ENCODE data around the gene WDFY1. TPM values are rescaled to one million over a fixed set of nuclear protein-coding genes. Genes with fewer than 3 reads are reported as not detected.
A peak's percentile ranks its signal among the peaks of the same experiment; 100 is the strongest.

WDFY1 gene, protein sequence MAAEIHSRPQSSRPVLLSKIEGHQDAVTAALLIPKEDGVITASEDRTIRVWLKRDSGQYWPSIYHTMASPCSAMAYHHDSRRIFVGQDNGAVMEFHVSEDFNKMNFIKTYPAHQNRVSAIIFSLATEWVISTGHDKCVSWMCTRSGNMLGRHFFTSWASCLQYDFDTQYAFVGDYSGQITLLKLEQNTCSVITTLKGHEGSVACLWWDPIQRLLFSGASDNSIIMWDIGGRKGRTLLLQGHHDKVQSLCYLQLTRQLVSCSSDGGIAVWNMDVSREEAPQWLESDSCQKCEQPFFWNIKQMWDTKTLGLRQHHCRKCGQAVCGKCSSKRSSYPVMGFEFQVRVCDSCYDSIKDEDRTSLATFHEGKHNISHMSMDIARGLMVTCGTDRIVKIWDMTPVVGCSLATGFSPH
- 72.1 TPM for total RNA-seq

DNA sequence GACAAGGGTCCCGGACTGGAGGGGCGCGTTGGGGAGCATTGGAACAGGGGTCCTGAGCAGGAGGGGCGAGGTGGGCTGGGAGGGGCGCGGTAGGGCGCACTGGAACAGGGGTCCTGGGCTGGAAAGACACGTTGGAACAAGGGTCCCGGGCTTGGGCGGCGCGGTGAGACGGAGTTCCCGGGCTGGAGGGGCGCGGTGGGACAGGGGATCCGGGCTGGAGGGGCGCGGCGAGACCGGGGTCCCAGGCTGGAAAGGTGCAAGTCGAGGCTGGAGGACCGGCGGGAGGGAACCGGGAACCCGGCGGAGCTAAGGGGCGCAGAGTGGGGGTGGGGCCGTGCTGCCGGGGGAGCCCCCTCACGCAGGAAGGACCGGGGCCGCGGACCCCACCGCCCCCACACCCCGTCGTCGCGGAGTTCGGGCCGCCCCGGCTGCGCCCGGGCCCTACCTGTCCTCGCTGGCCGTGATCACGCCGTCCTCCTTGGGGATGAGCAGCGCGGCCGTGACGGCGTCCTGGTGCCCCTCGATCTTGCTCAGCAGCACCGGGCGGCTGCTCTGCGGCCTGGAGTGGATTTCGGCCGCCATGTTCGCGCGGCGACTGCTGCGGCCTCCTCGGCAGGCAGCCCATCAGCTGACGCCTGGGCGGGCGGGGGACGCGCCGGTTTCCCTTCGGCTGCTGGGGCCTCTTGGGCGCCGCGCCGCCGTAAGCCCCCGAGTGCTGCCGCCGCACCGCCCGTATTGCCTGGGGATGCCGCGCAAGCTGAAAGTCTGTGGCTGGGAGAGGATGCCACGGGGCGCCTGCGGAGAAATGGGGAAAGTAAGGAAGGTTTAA lies at the start of gene WDFY1:
Gene WDFY1, minus strand, starts transcription at position 633 of the 829 bp plus-strand sequence. Its CDS starts 51 bp downstream, at position 582.
- peak; percentile 81 for DNase-seq

DNA sequence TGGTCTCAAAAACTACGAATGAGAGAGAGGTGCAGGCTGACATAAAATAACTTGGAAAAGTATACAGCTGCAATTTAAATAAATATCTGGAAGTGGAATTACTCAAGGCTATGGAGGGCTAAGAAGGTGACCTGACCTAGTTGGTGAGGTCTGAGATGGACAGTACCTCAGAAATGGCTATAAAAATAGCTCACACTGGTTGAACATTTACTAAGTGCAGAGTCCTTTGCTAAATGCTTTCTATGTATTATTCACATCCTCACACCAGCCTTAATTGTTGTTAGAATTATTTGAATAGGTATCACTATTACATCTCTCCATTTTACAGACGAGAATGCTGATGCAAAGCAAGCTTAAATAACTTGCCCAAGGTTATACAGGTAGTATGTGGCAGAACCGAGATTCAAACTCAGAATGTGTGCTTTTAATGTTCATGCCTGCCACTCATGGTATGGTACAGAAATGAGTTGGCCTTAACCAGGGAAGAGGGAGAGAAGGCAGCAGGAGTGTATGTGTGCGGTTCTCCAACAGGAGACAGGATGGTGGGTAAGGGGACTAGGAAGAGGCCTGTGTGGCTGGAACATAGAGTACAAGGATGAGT lies 49.5 kb upstream of the WDFY1 start:
- no peak for DNase-seq

DNA sequence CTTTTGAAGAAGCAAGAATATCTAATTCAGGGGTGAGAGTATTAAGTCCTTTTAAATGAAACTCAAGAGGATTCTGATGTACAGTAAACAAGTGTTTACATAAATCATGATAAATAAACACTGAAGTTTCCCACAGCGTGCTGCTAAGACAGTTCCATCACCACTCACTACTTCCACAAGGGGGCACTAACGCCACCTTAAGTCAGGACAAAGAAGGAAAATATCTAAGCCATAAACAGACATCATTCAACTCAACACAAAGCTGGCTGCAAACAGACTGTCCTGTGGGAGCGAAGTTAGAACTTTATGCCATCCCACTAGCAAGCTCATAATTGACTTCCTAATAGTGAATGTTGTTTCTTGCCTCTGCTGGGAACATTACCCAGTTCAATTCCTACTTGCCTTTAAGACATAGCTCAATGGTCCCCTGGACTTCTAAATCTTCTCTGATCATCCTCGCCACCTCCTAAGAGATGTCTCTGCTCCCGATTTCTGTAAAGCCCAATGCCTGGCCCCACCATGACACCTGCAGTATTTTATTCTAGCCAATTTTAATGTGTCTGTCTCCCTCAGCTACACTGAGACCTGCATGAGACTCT lies 48.6 kb upstream of the WDFY1 start:
- DNase-seq: peak; percentile 93

DNA sequence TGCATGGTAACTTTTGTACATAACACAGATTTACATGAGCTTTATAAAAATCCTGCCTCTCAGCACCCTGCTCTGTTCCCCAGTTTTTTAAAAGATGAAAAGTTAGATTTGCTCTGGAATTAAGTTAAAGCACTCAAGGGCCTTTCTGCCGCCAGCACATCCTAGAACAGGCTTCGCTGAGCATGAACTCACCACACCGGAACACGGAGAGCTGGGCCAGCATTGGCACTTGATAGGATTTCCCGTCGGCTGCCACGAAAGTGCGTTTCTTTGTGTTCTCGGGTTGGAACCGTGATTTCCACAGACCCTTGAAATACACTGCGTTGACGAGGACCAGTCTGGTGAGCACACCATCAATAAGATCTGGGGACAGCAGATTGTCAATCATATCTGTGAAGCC lies 46.5 kb upstream of the WDFY1 start:
- no peak for DNase-seq

DNA sequence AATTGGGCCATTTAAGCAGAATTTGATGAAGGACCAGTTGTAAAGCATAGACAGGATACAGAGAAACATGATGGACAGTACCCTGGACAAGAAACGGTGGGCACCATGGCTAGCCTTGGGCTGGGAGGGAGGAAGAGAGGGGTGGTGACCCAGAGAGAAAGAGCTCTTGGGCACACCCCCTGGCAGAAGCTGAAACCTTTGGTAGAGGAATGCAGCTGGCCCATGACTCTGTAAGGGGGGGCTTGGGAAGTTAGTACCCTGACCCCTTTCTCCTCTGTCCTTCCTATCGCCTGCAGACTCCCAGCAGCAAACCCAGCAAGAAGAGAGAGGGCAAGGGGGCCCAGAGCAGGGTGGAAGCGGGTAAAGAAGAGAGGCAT lies 44.7 kb upstream of the WDFY1 start:
- no peak for DNase-seq

DNA sequence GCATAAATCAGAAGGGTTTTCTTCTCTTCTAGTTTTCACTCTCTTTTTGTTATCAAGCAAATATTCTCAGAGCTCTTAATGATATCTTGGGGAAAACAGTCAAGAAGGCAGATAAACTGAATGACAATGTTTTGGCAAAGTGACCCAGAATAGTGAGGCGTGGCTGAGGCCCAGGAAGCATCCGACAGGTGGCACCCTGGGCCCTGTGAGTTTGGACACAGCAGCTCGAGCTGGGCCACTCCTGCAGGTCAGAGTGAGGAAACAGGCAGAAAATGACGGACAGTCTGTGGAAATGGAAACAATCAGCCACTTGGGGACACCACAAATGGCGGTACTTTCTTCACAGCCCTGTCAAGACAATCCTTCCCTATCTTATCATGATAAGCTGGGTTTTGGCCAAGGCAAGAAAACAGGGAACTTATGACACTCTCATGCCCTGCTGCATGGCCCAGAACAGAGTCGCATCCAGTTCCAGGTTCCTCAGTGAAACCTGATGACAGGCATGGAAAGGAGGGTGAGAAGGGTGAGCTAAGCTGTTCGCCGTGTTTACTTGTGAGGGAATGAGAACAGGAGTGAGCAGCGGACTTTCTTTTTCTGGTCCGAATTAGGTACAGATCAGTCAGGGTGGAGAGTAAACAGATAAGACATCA lies 44.2 kb upstream of the WDFY1 start:
- DNase-seq: no peak

DNA sequence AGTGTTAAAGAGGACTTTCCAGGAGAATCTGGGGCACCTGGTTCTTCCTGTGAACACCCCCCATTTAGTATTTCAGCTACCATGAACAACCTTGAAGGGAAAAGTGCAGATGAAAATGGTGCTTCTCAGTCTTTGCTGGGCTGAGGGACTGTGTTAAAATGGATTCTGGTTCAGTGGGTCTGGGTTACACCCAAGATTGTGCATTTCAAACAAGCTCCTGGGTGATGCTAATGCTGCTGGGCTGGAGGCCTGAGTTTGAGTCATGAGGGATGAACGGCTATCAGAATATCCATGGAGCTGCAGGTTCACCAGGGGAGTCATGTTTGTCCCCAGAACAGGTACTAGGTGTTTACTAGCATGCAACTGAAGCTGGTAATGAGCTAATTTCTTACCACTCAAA lies 36.1 kb upstream of the WDFY1 start:
- no peak for DNase-seq

DNA sequence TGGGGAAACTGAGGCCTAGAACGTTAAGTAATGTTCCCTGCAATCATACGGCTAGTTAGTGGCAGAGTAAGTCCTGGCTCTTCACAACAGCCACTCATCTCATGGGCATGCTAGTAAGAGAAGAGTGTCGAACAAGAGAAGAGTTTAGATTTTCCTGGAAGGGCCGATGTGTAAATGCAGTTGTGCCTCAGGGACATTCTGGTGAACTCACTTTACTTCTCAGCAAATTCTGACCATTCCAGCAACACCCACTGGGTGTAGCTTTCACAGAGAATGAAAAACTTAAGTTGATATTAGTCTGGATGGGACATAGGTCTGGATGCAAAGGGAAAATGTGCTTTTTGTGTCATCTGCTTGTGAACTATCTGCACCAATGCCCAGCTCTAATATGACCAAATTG lies 35.7 kb upstream of the WDFY1 start:
- no peak for DNase-seq

DNA sequence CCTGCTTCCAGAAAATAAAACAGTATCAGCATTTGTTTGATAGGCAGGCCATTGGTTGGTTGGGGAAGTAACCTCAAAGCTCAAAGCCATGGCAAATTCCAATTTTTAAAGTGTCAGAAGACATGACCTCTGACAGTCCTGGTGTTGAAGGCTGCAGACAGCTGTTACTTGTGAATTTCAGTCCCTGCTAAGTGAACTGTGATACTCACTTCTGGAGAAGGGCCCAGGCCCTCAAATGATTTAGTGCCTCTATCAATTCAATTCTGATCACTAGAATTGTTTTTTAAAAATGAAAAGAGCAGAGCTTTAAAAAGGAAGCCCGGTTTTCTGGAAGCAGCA lies 35.2 kb upstream of the WDFY1 start:
- DNase-seq: no peak

DNA sequence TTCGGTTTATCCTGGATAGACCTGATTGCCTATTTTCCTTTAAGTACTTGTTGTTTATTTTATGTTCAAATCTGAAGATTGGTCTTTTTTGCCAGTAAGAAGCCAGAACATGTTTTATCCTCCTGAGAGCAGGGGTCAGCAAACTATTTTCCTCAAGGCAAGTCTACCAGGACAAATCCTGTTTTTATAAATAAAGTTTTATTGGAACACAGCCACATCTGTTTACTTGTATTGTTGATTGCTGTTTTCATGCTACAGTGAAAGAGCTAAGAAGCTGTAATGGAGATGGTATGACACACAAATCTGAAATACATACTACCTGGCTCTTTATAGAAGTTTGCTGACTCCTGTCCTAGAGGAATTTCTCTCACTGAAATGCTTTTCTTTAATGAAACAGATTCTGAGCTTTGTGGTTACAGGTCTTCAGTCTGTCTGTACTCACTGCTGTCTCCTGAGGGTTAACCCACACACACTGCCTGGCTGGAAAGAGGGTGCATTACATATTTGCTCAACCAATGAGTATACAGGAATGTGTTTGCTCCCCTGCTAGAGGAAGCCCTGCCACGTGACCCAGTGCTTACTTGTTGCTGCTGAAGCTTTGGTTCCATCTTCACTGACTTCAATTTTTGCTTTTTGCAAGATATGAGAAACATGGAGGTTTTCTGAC lies 34.7 kb upstream of the WDFY1 start:
- no peak for DNase-seq

DNA sequence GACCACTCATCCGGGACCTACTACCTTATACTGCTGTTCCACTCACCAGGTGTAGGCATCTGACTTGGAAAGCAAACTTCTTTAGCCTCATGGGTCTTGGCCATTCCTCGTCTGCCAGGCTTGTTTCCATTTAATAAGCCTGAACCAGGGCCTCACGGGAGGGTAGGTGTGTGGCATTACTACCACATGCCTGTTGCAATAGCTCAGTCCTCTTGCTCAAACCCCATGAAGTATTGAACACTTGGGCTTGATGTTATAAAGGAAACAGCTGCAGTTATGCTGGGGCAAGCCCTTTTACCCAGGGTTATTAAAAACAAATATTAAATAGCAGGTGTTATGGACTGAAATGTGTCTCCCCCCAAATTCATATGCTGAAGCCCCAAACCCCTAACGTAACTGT lies 33.3 kb upstream of the WDFY1 start:
- DNase-seq: no peak

DNA sequence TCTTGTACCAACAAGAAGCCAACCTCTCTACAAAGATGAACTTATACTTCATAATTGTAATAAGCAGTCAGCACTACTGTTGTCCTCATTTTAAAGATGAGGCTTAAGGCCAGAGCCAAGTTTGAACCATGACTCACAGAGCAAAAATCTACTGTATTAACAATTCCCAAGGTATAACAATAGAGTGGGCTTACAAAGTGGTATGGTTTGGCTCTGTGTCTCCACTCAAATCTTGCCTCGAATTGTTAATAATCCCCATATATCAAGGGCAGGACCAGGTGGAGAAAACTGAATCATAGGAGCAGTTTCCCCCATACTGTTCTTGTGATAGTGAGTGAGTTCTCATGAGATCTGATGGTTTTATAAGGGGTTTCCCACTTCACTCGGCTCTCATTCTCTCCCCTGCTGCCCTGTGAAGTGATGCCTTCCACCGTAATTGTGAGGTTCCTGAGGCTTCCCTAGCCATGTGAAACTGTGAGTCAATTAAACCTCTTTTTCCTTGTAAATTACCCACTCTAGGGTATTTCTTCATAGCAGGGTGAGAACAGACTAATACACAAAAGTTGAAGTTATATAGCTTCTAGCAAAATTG lies 31.6 kb upstream of the WDFY1 start:
- DNase-seq: no peak

DNA sequence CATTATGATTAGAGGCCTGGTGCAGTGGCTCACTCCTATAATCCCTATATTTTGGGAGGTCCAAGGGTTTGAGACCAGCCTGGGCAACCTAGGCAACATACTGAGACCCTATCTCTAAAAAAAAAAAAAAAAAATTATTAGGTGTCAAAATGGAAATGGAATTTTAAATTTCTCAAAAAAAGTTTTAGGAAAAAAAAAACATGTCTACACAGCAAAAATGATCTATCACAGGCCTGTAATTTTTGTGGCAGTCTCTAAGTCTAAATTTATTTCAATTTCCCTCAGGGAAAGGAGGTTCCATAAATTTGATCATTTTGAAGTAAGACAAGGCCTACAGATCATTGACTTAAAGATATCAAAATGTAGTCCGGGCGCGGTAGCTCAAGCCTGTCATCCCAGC lies 28.5 kb upstream of the WDFY1 start:
- DNase-seq: no peak

DNA sequence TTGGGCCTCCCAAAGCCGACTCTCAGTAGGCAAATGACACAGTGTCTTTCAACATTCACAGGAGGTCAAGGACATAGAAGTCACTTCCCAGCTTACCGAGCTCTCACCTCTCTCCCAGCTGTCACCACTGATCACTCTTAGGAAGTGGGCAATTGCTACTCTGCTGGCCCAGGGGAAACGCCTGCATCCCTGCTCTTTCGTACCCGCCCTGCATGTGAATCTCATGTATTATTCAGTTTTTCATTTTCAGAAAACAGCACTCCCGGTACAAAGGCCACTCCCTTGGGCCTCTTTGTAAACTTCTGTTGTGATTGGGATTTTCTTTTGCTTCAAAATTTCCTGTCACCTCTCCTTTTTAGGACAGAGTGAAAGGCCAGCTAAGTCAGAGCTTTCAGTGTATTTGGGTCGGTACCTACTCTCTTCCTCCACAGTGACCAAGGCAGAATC lies 27.5 kb upstream of the WDFY1 start:
- no peak for DNase-seq

DNA sequence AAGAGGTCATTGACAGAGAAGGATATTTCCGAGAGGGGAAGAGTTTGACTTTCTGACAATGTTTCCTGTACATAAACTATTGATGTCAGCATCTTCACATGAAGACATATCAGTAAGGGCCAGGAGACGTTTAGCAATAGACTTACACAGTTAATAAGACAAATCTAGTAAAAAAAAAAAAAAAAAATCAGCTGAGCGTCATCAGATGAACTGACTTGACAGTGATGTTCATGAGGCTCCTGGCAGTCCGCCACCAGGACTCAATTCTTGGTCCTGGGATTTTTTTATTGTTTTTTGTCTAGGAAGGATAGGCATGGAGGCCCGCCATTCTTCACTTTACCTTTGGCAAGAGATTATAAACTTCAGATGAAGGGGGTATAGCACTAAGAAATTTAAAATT lies 26.6 kb upstream of the WDFY1 start:
- no peak for DNase-seq

DNA sequence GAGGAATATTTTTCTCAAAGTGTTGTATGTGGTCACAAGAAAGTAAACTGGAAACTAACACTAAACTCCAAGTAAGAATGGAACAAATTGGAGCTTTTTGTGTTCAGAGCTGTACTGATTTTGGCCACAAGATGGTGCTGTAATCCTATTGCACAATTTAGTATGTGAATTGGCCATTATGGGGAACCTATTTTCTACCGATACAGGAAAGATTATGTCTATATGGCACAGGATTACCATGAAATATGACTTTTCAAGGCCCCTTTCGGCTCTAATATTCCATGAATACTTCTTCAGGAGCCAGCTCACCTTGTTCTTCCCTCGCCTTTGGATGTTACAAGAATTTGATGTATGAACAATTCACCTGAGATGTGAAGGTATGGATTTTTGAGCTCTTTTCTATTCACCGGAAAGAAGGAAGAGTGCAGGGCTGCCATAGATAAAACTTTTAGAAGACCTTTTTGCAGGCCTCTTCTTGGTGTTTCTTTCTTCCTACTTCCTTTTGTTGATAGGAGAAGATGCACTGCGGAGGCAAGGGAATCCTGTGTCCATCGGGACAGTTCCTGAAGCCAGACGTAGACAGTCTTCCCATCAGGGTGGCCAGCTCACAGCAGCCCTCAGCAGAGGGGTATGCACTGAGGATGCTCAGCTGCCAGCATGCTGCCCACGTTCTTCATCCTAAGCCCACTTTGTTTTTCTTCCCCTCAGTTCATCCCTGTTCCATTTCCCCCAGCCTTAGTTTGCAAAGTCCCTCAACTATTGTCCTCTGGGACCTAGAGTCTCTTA lies 25.4 kb upstream of the WDFY1 start:
- peak; percentile 34 for DNase-seq

DNA sequence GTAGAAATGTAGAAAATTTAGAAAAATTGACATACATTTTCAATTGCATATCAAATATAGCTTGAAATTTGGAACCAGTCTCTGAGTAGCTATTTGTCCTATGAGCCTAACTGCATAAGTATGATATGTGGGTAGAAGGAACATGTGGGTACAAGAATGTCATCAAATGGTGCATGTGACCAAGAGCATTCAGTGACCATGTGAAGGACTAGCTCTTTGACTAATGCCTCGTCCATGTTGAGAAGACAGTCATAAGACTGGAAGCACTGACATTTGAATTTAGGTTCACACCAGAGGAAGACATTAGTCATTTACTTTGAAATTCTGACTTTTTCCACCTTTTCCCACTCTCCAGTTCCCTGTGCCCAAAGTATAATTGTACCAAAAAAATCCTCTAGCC lies 24.7 kb upstream of the WDFY1 start:
- no peak for DNase-seq

DNA sequence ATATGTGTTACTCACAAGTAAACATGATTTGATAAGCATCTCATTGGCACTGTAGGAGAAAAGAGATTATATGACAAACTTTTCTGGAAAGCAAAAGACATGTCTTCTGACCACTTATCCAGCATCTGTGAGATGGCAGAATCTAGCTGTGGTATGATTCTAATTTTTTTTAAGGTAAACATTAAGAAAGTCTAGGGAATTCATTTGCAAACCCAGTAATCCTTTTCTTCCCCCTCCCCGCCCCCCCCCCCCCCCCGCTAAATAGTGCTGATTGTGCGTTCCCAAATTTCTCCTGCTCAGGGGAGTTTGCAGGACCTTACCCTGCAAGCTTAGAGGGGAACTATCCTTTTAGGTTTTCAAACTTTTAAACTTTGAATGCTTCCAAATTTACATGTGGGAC lies 24.2 kb upstream of the WDFY1 start:
- DNase-seq: no peak

DNA sequence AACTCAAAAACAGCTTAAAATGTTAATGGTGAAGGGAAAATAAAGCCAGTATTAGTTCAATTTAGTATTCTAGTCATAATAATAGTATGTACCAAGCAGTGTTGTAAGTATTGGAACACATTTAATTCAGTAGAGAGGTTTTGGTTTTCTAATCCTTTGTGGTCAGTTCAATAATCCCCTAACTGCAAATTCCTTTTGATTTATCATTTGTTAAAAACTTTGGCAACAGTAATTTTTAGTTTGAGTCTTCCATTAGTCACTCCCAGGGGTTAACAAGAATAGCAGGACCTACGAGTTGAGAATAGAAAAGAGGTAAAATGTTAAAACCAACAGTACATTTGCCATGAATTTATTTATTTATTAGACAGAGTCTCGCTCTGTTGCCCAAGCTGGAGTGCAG lies 22.8 kb upstream of the WDFY1 start:
- no peak for DNase-seq

DNA sequence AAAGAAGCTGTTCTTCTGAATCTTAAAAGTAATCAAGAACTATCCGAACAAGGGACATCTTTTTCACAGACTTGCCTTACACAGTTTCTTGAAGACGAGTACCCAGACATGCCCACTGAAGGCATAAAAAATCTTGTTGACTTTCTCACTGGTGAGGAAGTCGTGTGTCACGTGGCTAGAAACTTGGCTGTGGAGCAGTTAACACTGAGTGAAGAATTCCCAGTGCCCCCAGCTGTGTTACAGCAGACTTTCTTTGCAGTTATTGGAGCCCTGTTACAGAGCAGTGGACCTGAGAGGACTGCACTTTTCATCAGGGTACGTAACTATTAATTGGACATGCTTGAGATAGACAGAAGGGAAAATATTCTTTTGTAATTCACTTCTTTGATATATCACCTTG lies 14.6 kb upstream of the WDFY1 start:
- DNase-seq: peak; percentile 15
